Gastrocnemius medialis (tissue), 4 donors: Measurements from ENCODE around the gene BCL2. TPM values are rescaled to one million over a fixed set of nuclear protein-coding genes. Genes with fewer than 3 reads are reported as not detected.

Source experiments
- ATAC-seq, 2 donors: fragments of 150-250 bp; one replicate each; pipeline ENCODE4 v1.9.1; 2016
- DNase-seq, 2 donors: peaks; one replicate each; pipeline ENCODE4 v3.0.0-alpha.2; 2019
- H3K27ac ChIP-seq, 4 donors: fragments of 200-600 bp; sonication (generic); 1 replicate in 1 of 4; 2 replicates in 3 of 4; pipeline ENCODE4 v1.5.1; 2016 to 2018; ENCODE audit warnings: mild to moderate bottlenecking in 2 of 4, moderate library complexity in 1 of 4
- H3K27me3 ChIP-seq, 3 donors: fragments of 200-600 bp; sonication (generic) in 2 of 3; 1 replicate in 1 of 3; 2 replicates in 2 of 3; pipeline versions ENCODE4 v1.5.1 to v1.6.0; 2016 to 2019; ENCODE audit warnings: mild to moderate bottlenecking in 1 of 3, moderate library complexity in 1 of 3
- H3K36me3 ChIP-seq, 2 donors: fragments of 200-600 bp; sonication (generic) in 1 of 2; one replicate each; pipeline ENCODE4 v1.5.1; 2017 to 2018
- H3K4me1 ChIP-seq, 2 donors: fragments of 200-600 bp; sonication (generic) in 1 of 2; one replicate each; pipeline ENCODE4 v1.5.1; 2016 to 2017; ENCODE audit warnings: mild to moderate bottlenecking in 2 of 2
- H3K4me3 ChIP-seq, 4 donors: fragments of 200-600 bp; sonication (generic) in 3 of 4; 1 replicate in 1 of 4; 2 replicates in 3 of 4; pipeline ENCODE4 v1.5.1; 2016 to 2019; ENCODE audit warnings: mild to moderate bottlenecking in 2 of 4
- H3K9me3 ChIP-seq, 3 donors: fragments of 200-600 bp; sonication (generic) in 2 of 3; 1 replicate in 1 of 3; 2 replicates in 2 of 3; pipeline ENCODE4 v1.5.1; 2016 to 2019
- POLR2A ChIP-seq, 2 donors: fragments of 450-650 bp; IDR thresholded peaks; one replicate each; pipeline ENCODE4 v1.6.1; 2017; ENCODE audit warnings: antibody characterized with exemption in 2 of 2, mild to moderate bottlenecking in 2 of 2, moderate library complexity in 2 of 2
- in situ Hi-C, 4 donors: fragments of 200-750 bp; cut with MboI; loops; one replicate each; pipeline versions ENCODE4 v1.15.0 to v1.8.0; 2017; ENCODE audit warnings: low sequenced_read_pairs in 4 of 4
- intact Hi-C: fragments of 100-400 bp; cut with DNase I; formaldehyde crosslinking; loops from one replicate; pipeline ENCODE4 v1.15.1; 2023; ENCODE audit warnings: low total_unique reads
- total RNA-seq, 4 donors: library from RNA; depleted of rRNA; stranded (reverse); fragments of >200 nt; gene quantifications; one replicate each; pipeline versions ENCODE4 v1.1.0 to v1.2.3, GENCODE V29; 2016
- TF ChIP-seq, protein P1 (sequence below), 5 experiments: fragments of 450-650 bp in 3 of 5; fragments of 200-600 bp in 2 of 5; sonication (generic) in 2 of 5; IDR thresholded peaks in 4 of 5; conservative IDR thresholded peaks in 1 of 5; 1 replicate in 4 of 5; 2 replicates in 1 of 5; pipeline ENCODE4 v1.5.1; 2016 to 2019; ENCODE audit warnings: antibody characterized with exemption in 5 of 5, mild to moderate bottlenecking in 3 of 5, moderate library complexity in 3 of 5

BCL2 gene
- total RNA-seq, 4 donors from 2014 or later = 6.2 to 20.4 (median 13.7) TPM

DNA sequence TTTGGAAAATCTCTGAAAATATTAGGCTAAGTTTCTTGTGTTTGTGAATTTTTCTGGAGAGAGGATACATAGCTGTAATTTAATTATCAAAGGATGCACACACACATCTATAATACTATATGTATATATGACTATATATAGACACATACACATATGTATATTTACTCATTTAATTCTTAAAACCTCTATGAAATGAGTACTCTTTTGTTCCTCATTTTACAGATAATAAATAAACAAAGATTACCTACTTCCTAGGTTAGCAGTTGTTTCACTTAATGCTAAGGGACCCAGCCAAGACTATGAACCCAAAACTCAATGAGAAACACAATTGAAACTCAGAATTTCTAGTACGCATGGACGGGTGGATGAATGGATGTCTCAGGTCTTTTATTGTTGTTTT lies 145.6 kb downstream of the BCL2 start:
- H3K27me3 ChIP-seq = no peaks in the 10 kb centered on the region
- no peak overlapping the region for H3K4me3 ChIP-seq
- ATAC-seq (no peak), DNase-seq (no peak)
- in situ Hi-C loops (no loop called here), intact Hi-C loops (no loop called here)
- H3K9me3 ChIP-seq = no peaks in the 10 kb centered on the region
- H3K36me3 ChIP-seq = no peaks in the 10 kb centered on the region
- H3K27ac ChIP-seq = no peak overlapping the region
- H3K4me1 ChIP-seq = peaks cover 10 to 17% of the 10 kb centered on the region in 2 donors
- TF ChIP-seq, protein P1, sequence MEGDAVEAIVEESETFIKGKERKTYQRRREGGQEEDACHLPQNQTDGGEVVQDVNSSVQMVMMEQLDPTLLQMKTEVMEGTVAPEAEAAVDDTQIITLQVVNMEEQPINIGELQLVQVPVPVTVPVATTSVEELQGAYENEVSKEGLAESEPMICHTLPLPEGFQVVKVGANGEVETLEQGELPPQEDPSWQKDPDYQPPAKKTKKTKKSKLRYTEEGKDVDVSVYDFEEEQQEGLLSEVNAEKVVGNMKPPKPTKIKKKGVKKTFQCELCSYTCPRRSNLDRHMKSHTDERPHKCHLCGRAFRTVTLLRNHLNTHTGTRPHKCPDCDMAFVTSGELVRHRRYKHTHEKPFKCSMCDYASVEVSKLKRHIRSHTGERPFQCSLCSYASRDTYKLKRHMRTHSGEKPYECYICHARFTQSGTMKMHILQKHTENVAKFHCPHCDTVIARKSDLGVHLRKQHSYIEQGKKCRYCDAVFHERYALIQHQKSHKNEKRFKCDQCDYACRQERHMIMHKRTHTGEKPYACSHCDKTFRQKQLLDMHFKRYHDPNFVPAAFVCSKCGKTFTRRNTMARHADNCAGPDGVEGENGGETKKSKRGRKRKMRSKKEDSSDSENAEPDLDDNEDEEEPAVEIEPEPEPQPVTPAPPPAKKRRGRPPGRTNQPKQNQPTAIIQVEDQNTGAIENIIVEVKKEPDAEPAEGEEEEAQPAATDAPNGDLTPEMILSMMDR (IDR thresholded peaks at IDR 0.05 in 4 of 5, conservative IDR thresholded peaks at IDR 0.05 in 1 of 5) = no peak
- no peak for TF ChIP-seq POLR2A (IDR thresholded peaks at IDR 0.05)

DNA sequence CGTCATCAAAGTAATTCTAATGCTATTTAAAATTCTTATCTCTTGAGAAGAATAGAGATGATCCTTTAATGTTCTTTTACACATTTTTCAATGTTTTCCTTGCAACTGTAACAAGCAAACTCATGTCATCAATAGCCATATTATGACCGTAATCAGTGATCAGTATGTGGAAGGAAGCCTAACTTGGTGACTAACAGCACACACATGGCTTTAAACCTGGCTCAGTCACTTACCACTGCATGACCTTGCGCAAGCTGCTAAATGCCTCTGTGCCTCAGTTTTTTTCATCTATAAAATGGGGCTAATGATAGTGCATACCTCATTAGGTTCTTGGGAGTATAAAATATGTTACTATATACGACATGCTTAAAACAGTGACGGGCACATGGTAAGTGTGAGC lies 149.7 kb downstream of the BCL2 start:
- no peaks in the 10 kb centered on the region for H3K27me3 ChIP-seq
- ATAC-seq (no peak), DNase-seq (no peak)
- no peaks in the 10 kb centered on the region for H3K4me1 ChIP-seq
- intact Hi-C loops = no loop called here
- TF ChIP-seq, protein P1 (IDR thresholded peaks at IDR 0.05 in 4 of 5, conservative IDR thresholded peaks at IDR 0.05 in 1 of 5) = no peak
- TF ChIP-seq POLR2A (IDR thresholded peaks at IDR 0.05) = no peak
- H3K36me3 ChIP-seq = no peaks in the 10 kb centered on the region
- no peak overlapping the region for H3K27ac ChIP-seq
- in situ Hi-C loops = no loop called here
- no peak overlapping the region for H3K4me3 ChIP-seq
- H3K9me3 ChIP-seq = no peaks in the 10 kb centered on the region

DNA sequence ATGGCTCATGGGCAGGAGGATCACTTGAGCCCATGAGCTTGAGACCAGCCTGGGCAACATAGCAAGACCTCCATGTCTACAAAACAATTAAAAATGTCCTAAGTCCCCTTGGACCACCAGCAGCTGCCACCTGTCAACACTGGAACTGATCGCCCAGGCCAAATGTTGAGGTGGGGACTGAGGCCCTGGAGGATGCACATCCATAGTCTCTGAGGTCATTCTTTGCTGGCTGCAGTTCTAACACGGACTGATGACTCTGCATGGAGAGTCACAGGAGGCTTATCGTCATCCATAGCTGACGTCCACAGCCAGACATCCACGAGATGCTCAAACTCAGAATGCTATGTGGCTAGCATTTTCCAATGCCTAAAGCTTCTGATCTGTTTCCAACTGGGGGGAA lies 151.3 kb downstream of the BCL2 start:
- Histone ChIP-seq H3K27ac (no peak overlapping the region), H3K36me3 (no peaks in the 10 kb centered on the region), H3K9me3 (no peaks in the 10 kb centered on the region), H3K4me1 (no peaks in the 10 kb centered on the region), H3K27me3 (no peaks in the 10 kb centered on the region), H3K4me3 (no peak overlapping the region)
- in situ Hi-C loops (no loop called here), intact Hi-C loops (no loop called here)
- no peak for TF ChIP-seq POLR2A (IDR thresholded peaks at IDR 0.05)
- TF ChIP-seq, protein P1 (IDR thresholded peaks at IDR 0.05 in 4 of 5, conservative IDR thresholded peaks at IDR 0.05 in 1 of 5) = no peak
- DNase-seq (no peak), ATAC-seq (no peak)

DNA sequence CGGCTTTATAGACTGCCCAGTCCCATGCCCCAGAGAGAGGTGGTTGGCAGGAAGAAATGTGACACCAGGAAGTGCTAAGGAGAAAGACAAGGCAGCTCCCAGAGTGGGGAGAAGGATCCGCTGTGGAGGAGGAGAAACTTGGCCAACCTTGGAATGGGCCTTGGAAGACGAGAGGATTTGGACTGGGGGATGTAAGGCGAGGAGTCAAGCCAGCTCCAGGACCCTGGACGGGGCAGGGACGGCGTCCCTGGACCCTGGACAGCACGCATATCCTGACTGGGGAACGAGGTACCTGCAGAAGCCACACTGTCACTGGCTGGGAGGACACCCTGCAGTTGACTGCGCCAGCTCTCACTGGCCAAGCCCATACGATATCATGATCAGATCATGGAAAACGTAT lies 153.4 kb downstream of the BCL2 start:
- Histone ChIP-seq H3K27me3 (no peaks in the 10 kb centered on the region), H3K4me1 (peaks cover 11 to 13% of the 10 kb centered on the region in 2 donors), H3K9me3 (no peaks in the 10 kb centered on the region), H3K36me3 (no peaks in the 10 kb centered on the region), H3K27ac (no peak overlapping the region), H3K4me3 (no peak overlapping the region)
- no peak for ATAC-seq
- in situ Hi-C loops = no loop called here
- intact Hi-C loops = no loop called here
- DNase-seq = no peak
- TF ChIP-seq POLR2A (IDR thresholded peaks at IDR 0.05) = no peak

DNA sequence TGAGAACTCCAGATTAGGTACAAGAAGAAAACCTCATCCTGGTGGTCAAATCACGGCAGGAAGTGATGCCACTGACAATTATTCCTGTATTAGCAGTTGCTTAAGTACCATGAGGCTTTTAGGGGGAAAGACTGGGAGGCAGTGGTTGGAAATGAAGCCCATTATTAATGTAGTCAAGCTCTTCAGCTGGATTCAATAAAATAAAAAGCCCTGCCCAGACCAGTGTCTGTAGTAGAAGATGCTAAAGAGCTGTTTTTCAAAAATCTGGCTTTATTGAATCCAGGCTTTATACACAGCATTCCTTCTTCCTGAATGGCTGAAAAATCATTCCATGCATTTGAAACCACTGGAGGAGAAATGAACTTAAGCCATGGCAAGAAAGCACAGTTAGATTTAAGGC lies 155.2 kb downstream of the BCL2 start:
- ATAC-seq = no peak
- intact Hi-C loops = no loop called here
- TF ChIP-seq, protein P1 (IDR thresholded peaks at IDR 0.05 in 4 of 5, conservative IDR thresholded peaks at IDR 0.05 in 1 of 5) = no peak
- no peak for TF ChIP-seq POLR2A (IDR thresholded peaks at IDR 0.05)

More for the DNA sequence above, 155.2 kb downstream of the BCL2 start:
- no peaks in the 10 kb centered on the region for H3K36me3 ChIP-seq
- no peak overlapping the region for H3K4me3 ChIP-seq
- no peaks in the 10 kb centered on the region for H3K9me3 ChIP-seq
- H3K4me1 ChIP-seq = peaks cover 18 to 20% of the 10 kb centered on the region in 2 donors
- no peak overlapping the region for H3K27ac ChIP-seq
- H3K27me3 ChIP-seq = no peaks in the 10 kb centered on the region
- in situ Hi-C loops = no loop called here
- DNase-seq = no peak
